CD14-positive monocyte (primary cell): ENCODE measurements around the gene FMO5. TPM values are rescaled to one million over a fixed set of nuclear protein-coding genes. Genes with fewer than 3 reads are reported as not detected.
"Not testable (repeated sequence)": the region's sequence is repeated elsewhere in the genome, so short reads cannot be mapped to it uniquely, and the experiment has no call there.

Source experiments
- DNase-seq, 3 donors: peaks; one replicate each; pipeline ENCODE4 v3.0.0-alpha.2; 2011 to 2022
- H2AFZ ChIP-seq: 2 replicates; pipeline ENCODE4 v1.6.0; 2012; ENCODE audit warnings: mild to moderate bottlenecking, low read depth, low read length, inconsistent platforms; ENCODE audit not compliant: insufficient read depth, poor library complexity, severe bottlenecking
- H3K27ac ChIP-seq, 2 donors: 1 replicate in 1 of 2; 2 replicates in 1 of 2; pipeline ENCODE4 v1.5.1; 2012 to 2013; ENCODE audit warnings: low read length in 2 of 2, control low read depth in 1 of 2, inconsistent platforms in 1 of 2, low read depth in 1 of 2, mild to moderate bottlenecking in 1 of 2
- H3K27me3 ChIP-seq, 2 donors: one replicate each; pipeline versions ENCODE4 v1.6.0 to v1.6.1; 2011 to 2013; ENCODE audit warnings: low read length in 2 of 2; ENCODE audit not compliant: control insufficient read depth in 2 of 2, insufficient read depth in 2 of 2
- H3K36me3 ChIP-seq, 2 donors: replicated peaks in 1 of 2; 1 replicate in 1 of 2; 2 replicates in 1 of 2; pipeline versions ENCODE4 v1.5.1 to v1.6.1; 2012 to 2013; ENCODE audit warnings: low read length in 2 of 2, control low read depth in 1 of 2, inconsistent platforms in 1 of 2, mild to moderate bottlenecking in 1 of 2; ENCODE audit not compliant: insufficient read depth in 2 of 2, control insufficient read depth in 1 of 2
- H3K4me1 ChIP-seq, 2 donors: 1 replicate in 1 of 2; 2 replicates in 1 of 2; pipeline versions ENCODE4 v1.5.1 to v1.6.1; 2012 to 2013; ENCODE audit warnings: low read length in 2 of 2, control low read depth in 1 of 2, inconsistent platforms in 1 of 2, mild to moderate bottlenecking in 1 of 2, moderate library complexity in 1 of 2; ENCODE audit not compliant: insufficient read depth in 2 of 2, control insufficient read depth in 1 of 2
- H3K4me2 ChIP-seq: replicated peaks from 2 replicates; pipeline ENCODE3; 2012; ENCODE audit warnings: low read length, moderate library complexity, mild to moderate bottlenecking; ENCODE audit not compliant: poor library complexity, severe bottlenecking; ENCODE audit errors: extremely low read depth
- H3K4me3 ChIP-seq, 3 experiments: fragments of 200-600 bp in 1 of 3; sonication (generic) in 1 of 3; replicated peaks in 1 of 3; 1 replicate in 2 of 3; 2 replicates in 1 of 3; pipeline ENCODE4 v1.5.1; 2011 to 2013; ENCODE audit warnings: low read length in 3 of 3, mild to moderate bottlenecking in 3 of 3, control low read depth in 2 of 3, low read depth in 2 of 3, inconsistent platforms in 1 of 3, moderate library complexity in 1 of 3
- H3K79me2 ChIP-seq: 2 replicates; pipeline ENCODE4 v1.6.0; 2012; ENCODE audit warnings: mild to moderate bottlenecking, control low read depth, inconsistent platforms, low read length, moderate library complexity; ENCODE audit not compliant: insufficient read depth
- H3K9ac ChIP-seq: 2 replicates; pipeline ENCODE4 v1.6.0; 2017; ENCODE audit warnings: low read length, mild to moderate bottlenecking; ENCODE audit not compliant: insufficient read depth, poor library complexity, severe bottlenecking
- H3K9me3 ChIP-seq, 2 donors: replicated peaks in 1 of 2; 1 replicate in 1 of 2; 2 replicates in 1 of 2; pipeline versions ENCODE4 v1.5.1 to v1.6.1; 2012 to 2013; ENCODE audit warnings: low read length in 2 of 2, control low read depth in 1 of 2; ENCODE audit not compliant: control insufficient read depth in 1 of 2, insufficient read depth in 1 of 2
- H4K20me1 ChIP-seq: 2 replicates; pipeline ENCODE4 v1.6.0; 2012; ENCODE audit warnings: mild to moderate bottlenecking, low read length, control low read depth, moderate library complexity; ENCODE audit not compliant: insufficient read depth
- H3K27ac Mint-ChIP-seq, 7 donors: one replicate each; pipeline ENCODE4 v1.8.0; 2020; ENCODE audit warnings: mild to moderate bottlenecking in 7 of 7, mixed read lengths in 7 of 7, moderate library complexity in 6 of 7, inconsistent platforms in 2 of 7
- H3K27me3 Mint-ChIP-seq, 3 donors: one replicate each; pipeline ENCODE4 v1.8.0; 2021 to 2022; ENCODE audit warnings: low read depth in 3 of 3, mild to moderate bottlenecking in 3 of 3, mixed read lengths in 3 of 3, moderate library complexity in 3 of 3, inconsistent platforms in 1 of 3
- H3K36me3 Mint-ChIP-seq, 2 donors: one replicate each; pipeline ENCODE4 v1.8.0; 2020; ENCODE audit warnings: mixed read lengths in 2 of 2, inconsistent platforms in 1 of 2, mild to moderate bottlenecking in 1 of 2
- H3K4me1 Mint-ChIP-seq: one replicate; pipeline ENCODE4 v1.8.0; 2020; ENCODE audit warnings: mild to moderate bottlenecking, mixed read lengths
- H3K4me3 Mint-ChIP-seq, 2 donors: one replicate each; pipeline ENCODE4 v1.8.0; 2020; ENCODE audit warnings: mild to moderate bottlenecking in 2 of 2, mixed read lengths in 2 of 2, moderate library complexity in 1 of 2
- H3K9me3 Mint-ChIP-seq, 7 donors: one replicate each; pipeline ENCODE4 v1.8.0; 2020 to 2022; ENCODE audit warnings: mixed read lengths in 7 of 7, mild to moderate bottlenecking in 6 of 7, moderate library complexity in 6 of 7, inconsistent platforms in 2 of 7
- WGBS: methylation state at CpG from one replicate; pipeline ENCODE4 v1.1.5; 2013; ENCODE audit warnings: missing lambda C conversion rate; ENCODE audit not compliant: insufficient coverage; 5-methylcytosine and 5-hydroxymethylcytosine counted together
- intact Hi-C, 2 donors: fragments of 100-400 bp; cut with micrococcal nuclease; formaldehyde crosslinking; loops; one replicate each; pipeline versions ENCODE4 v1.15.0 to v1.15.1; 2023
- polyA plus RNA-seq, 3 donors: library from polyadenylated mRNA; depleted of rRNA in 1 of 3; unstranded in 2 of 3; stranded (reverse) in 1 of 3; fragments of 300-500 nt in 2 of 3; fragments of >200 nt in 1 of 3; fragmentation: Illumina TruSeq in 2 of 3; gene quantifications; 1 replicate in 2 of 3; 2 replicates in 1 of 3; pipeline ENCODE4 v1.2.3, GENCODE V29; 2012 to 2021
- TF ChIP-seq, protein P1 (sequence below): fragments of 200-600 bp; IDR thresholded peaks from one replicate; pipeline ENCODE4 v1.8.0; 2022; ENCODE audit warnings: antibody characterized with exemption, mild to moderate bottlenecking

The FMO5 gene
- polyA plus RNA-seq, 3 donors, result 16.8 to 20.0 (median 18.0) TPM

DNA sequence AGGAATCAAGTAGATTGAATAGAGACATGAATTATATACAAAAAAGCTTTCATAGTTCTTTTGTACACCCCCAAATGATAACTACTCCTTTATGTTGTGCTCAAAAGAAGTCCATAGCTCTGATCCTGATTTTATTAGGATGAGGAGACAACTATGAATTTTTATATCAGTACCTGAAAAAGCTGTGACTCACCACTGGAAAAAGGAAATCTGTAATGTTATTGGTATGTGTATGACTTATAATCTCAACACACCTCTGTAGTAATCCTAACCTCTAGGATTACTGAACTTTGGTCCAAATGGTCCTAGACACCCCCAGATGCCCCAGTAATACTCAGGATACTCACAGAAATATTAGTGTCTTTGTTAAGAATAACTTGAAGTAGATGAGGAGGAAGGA is 63.0 kb downstream of the FMO5 start:
- DNase-seq, result no peak
- Histone ChIP-seq H3K4me3 (no peak overlapping the region), H3K9ac (no peak overlapping the region), H3K9me3 (no peaks in the 10 kb centered on the region), H3K27me3 (no peaks in the 10 kb centered on the region), H3K4me1 (no peaks in the 10 kb centered on the region), H3K36me3 (peaks cover 73 to 96% of the 10 kb centered on the region in 2 donors), H2AFZ (no peak overlapping the region), H3K4me2 (no peak overlapping the region), H4K20me1 (no peaks in the 10 kb centered on the region), H3K79me2 (no peaks in the 10 kb centered on the region), H3K27ac (no peak overlapping the region)
- intact Hi-C loops, result no loop called here
- peaks cover 74 to 87% of the 10 kb centered on the region in 2 donors for H3K36me3 Mint-ChIP-seq
- H3K9me3 Mint-ChIP-seq, result no peaks in the 10 kb centered on the region
- H3K27me3 Mint-ChIP-seq, result peaks cover 0 to 2% (median 0%) of the 10 kb centered on the region in 3 donors
- no peak overlapping the region for H3K27ac Mint-ChIP-seq
- TF ChIP-seq, protein P1, sequence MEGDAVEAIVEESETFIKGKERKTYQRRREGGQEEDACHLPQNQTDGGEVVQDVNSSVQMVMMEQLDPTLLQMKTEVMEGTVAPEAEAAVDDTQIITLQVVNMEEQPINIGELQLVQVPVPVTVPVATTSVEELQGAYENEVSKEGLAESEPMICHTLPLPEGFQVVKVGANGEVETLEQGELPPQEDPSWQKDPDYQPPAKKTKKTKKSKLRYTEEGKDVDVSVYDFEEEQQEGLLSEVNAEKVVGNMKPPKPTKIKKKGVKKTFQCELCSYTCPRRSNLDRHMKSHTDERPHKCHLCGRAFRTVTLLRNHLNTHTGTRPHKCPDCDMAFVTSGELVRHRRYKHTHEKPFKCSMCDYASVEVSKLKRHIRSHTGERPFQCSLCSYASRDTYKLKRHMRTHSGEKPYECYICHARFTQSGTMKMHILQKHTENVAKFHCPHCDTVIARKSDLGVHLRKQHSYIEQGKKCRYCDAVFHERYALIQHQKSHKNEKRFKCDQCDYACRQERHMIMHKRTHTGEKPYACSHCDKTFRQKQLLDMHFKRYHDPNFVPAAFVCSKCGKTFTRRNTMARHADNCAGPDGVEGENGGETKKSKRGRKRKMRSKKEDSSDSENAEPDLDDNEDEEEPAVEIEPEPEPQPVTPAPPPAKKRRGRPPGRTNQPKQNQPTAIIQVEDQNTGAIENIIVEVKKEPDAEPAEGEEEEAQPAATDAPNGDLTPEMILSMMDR, result no peak
- H3K4me1 Mint-ChIP-seq, result no peaks in the 10 kb centered on the region
- no peak overlapping the region for H3K4me3 Mint-ChIP-seq

- H3K27me3 ChIP-seq, H3K4me1 Mint-ChIP-seq, H3K4me3 ChIP-seq, H3K9me3 Mint-ChIP-seq, H3K79me2 ChIP-seq, H3K9ac ChIP-seq, H3K27me3 Mint-ChIP-seq, H3K27ac Mint-ChIP-seq, H3K4me2 ChIP-seq, H2AFZ ChIP-seq, DNase-seq, H3K9me3 ChIP-seq, H3K4me1 ChIP-seq, intact Hi-C loops, H4K20me1 ChIP-seq, H3K4me3 Mint-ChIP-seq, H3K27ac ChIP-seq: not testable (repeated sequence)
- peaks cover 66 to 75% of the 10 kb centered on the region in 2 donors for H3K36me3 Mint-ChIP-seq
- H3K36me3 ChIP-seq, result peaks cover 45 to 88% of the 10 kb centered on the region in 2 donors
- WGBS, result no CpG with 5 or more reads among the region's 2 CpGs
Observed at GRCh38 chr1:147157116-147157515, 68.0 kb downstream of the FMO5 start.
